IPS-18a (cell line): Measurements from ENCODE around the gene EGFL7.
A peak's percentile ranks its signal among the peaks of the same experiment; 100 is the strongest.
"Not testable (repeated sequence)": the region's sequence is repeated elsewhere in the genome, so short reads cannot be mapped to it uniquely, and the experiment has no call there.

Experiments
- H3K27ac ChIP-seq: one replicate; pipeline ENCODE4 v1.5.1; 2013; ENCODE audit warnings: low read length
- H3K27me3 ChIP-seq: one replicate; pipeline ENCODE4 v1.6.1; 2013; ENCODE audit warnings: mild to moderate bottlenecking, low read length; ENCODE audit not compliant: control insufficient read depth, insufficient read depth
- H3K36me3 ChIP-seq: one replicate; pipeline ENCODE4 v1.6.1; 2013; ENCODE audit warnings: low read depth, low read length; ENCODE audit not compliant: control insufficient read depth
- H3K4me1 ChIP-seq: one replicate; pipeline ENCODE4 v1.6.1; 2013; ENCODE audit warnings: low read depth, low read length; ENCODE audit not compliant: control insufficient read depth
- H3K4me3 ChIP-seq: one replicate; pipeline ENCODE4 v1.5.1; 2013; ENCODE audit warnings: low read length
- H3K9ac ChIP-seq: one replicate; pipeline ENCODE4 v1.6.1; 2013; ENCODE audit warnings: mild to moderate bottlenecking, low read length, moderate library complexity
- H3K9me3 ChIP-seq: one replicate; pipeline ENCODE4 v1.6.1; 2013; ENCODE audit warnings: low read depth, low read length; ENCODE audit not compliant: control insufficient read depth

The EGFL7 gene

GRCh38 chr9:136696502-136696901, 33.8 kb downstream of the EGFL7 start:
- no peaks in the 10 kb centered on the region for H3K36me3 ChIP-seq
- H3K27me3 ChIP-seq = peaks cover 13% of the 10 kb centered on the region
- no peak overlapping the region for H3K27ac ChIP-seq
- no peaks in the 10 kb centered on the region for H3K9me3 ChIP-seq
- H3K4me3 ChIP-seq = no peak overlapping the region
- H3K4me1 ChIP-seq = peaks cover 6% of the 10 kb centered on the region
- H3K9ac ChIP-seq = no peak overlapping the region

DNA sequence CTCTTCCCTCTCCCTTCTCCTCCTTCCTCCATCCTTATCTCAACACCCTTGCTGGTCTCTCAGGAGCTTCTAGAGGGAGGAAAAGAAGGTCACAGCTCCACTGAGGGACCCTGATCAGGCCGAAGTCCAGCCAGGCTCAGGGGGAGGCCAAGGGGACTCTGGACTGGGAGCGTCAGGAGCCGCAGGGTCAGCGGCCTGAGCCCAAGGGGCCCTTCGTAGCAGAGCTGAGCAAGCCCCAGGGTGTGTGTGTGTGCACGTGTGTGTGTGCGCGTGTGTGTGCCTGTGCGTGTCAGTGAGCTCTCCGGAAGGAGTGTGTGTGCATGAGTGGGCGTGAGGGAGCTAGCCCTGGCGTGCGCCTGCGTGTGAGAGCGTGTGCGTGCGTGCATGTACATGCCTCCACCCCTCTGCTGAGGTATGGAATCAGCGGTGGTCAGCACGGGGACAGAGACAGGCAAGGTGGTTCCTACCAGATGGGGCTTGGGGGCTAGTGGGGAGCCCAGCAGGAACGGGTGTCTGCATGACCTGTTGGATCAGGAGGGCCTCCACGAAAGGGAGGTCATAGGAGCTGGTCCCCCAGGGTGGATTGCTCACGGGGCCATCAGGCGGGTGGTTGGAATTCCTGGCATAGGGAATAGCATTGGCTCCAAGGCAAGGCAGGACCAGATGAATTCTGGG, 34.6 kb downstream of the EGFL7 start:
- Histone ChIP-seq H3K4me3 (no peak overlapping the region), H3K9me3 (no peaks in the 10 kb centered on the region), H3K27ac (no peak overlapping the region), H3K9ac (no peak overlapping the region), H3K36me3 (no peaks in the 10 kb centered on the region), H3K4me1 (peaks cover 7% of the 10 kb centered on the region), H3K27me3 (peaks cover 15% of the 10 kb centered on the region)

DNA sequence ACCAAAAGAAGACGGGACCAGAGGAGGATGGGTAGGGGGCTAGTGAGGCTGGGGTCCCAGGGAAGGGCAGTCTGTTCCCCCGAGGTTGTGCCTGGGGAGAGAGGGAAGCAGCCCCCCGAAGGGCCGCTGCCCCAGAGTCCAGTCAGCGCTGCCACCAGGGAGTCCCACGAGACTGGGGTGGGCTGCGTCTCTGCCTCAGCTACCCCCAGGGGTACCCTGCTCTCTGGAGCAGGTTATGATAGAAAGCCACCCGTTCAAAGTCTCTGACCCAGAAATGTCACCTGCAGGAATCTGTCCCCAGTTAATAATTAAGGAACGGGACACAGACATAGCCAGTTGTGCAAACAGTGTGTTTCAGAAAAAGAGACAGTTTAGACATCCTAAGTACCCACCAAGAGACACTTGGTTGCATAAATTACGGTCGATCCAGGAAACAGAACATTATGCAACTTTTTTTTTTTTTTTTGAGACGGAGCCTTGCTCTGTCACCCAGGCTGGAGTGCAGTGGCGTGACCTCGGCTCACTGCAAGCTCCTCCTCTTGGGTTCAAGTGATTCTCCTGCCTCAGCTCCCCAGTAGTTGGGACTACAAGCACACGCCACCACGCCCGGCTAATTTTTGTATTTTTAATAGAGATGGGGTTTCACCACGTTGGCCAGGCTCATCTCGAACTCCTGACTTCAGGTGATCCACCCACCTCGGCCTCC, 35.3 kb downstream of the EGFL7 start:
- Histone ChIP-seq H3K9ac (no peak overlapping the region), H3K9me3 (no peaks in the 10 kb centered on the region), H3K4me1 (peaks cover 7% of the 10 kb centered on the region), H3K27ac (no peak overlapping the region), H3K4me3 (no peak overlapping the region), H3K36me3 (no peaks in the 10 kb centered on the region), H3K27me3 (peaks cover 15% of the 10 kb centered on the region)

DNA sequence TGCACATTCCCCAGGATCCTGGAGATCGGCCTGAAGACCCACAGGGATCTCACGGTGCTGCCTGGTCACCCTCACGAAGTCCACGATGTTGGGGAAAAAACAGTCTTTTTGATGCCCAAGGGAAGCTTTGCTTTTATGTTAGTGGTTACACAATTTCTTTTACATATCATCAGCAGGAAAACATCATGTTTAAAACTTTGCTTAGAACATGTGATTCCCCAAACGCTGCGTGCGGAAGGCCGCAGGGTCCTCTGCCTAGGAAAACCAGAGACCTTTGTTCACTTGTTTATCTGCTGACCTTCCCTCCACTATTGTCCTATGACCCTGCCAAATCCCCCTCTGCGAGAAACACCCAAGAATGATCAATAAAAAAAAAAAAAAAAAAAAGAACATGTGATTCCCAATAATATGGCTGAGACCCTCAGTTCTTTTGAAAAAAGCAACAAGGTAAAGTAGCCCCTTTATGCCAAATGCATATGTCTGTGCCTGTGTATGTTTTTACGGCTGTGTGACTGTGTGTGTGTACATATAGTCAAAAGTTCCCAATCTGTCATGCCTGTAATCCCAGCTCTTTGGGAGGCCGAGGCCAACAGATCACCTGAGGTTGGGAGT, 36.0 kb downstream of the EGFL7 start:
- Histone ChIP-seq H3K27me3 (peaks cover 15% of the 10 kb centered on the region), H3K36me3 (no peaks in the 10 kb centered on the region), H3K27ac (no peak overlapping the region), H3K4me3 (no peak overlapping the region), H3K9ac (no peak overlapping the region), H3K9me3 (no peaks in the 10 kb centered on the region), H3K4me1 (peaks cover 7% of the 10 kb centered on the region)

DNA sequence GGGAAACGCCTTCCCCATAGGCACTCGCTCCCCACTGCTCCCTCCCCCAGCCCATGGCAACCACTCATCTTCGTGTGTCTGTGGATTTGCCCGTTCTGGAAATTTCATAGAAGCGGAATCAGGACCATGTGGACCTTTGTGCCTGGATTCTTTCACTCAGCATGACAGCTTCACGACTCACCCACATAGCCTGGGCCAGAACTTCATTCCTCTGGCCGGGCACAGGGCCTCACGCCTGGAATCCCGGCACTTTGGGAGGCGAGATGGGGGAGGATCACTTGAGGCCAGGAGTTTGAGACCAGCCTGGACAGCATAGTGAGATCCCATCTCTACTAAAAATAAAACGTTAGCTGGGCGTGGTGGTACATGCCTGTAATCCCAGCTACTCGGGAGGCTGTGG, 37.6 kb downstream of the EGFL7 start:
- Histone ChIP-seq H3K4me1 (peaks cover 7% of the 10 kb centered on the region), H3K27me3 (peaks cover 15% of the 10 kb centered on the region), H3K27ac (no peak overlapping the region), H3K9ac (no peak overlapping the region), H3K9me3 (no peaks in the 10 kb centered on the region), H3K4me3 (no peak overlapping the region), H3K36me3 (no peaks in the 10 kb centered on the region)

- H3K9me3 ChIP-seq = no peaks in the 10 kb centered on the region
- H3K4me1 ChIP-seq = peaks cover 7% of the 10 kb centered on the region
- no peak overlapping the region for H3K27ac ChIP-seq
- no peak overlapping the region for H3K9ac ChIP-seq
- H3K27me3 ChIP-seq = peaks cover 15% of the 10 kb centered on the region
- H3K36me3 ChIP-seq = no peaks in the 10 kb centered on the region
- peak overlapping the region; percentile 27 for H3K4me3 ChIP-seq
These were observed 38.4 kb downstream of the EGFL7 start for GRCh38 chr9:136700959-136701667.

GRCh38 chr9:136701668-136702053, 38.9 kb downstream of the EGFL7 start:
- no peak overlapping the region for H3K27ac ChIP-seq
- no peaks in the 10 kb centered on the region for H3K36me3 ChIP-seq
- no peak overlapping the region for H3K9ac ChIP-seq
- H3K27me3 ChIP-seq = peaks cover 15% of the 10 kb centered on the region
- H3K9me3 ChIP-seq = no peaks in the 10 kb centered on the region
- H3K4me1 ChIP-seq = peaks cover 7% of the 10 kb centered on the region
- H3K4me3 ChIP-seq = peak overlapping the region; percentile 27

- H3K4me1 ChIP-seq = peaks cover 7% of the 10 kb centered on the region
- H3K27ac ChIP-seq = no peak overlapping the region
- no peak overlapping the region for H3K9ac ChIP-seq
- H3K4me3 ChIP-seq = no peak overlapping the region
- H3K27me3 ChIP-seq = peaks cover 15% of the 10 kb centered on the region
- no peaks in the 10 kb centered on the region for H3K36me3 ChIP-seq
- H3K9me3 ChIP-seq = no peaks in the 10 kb centered on the region
These were observed 40.7 kb downstream of the EGFL7 start for GRCh38 chr9:136703276-136703860.

GRCh38 chr9:136704741-136705140, 42.0 kb downstream of the EGFL7 start:
- not testable (repeated sequence) for H3K9me3 ChIP-seq, H3K36me3 ChIP-seq, H3K27ac ChIP-seq, H3K9ac ChIP-seq, H3K4me3 ChIP-seq, H3K4me1 ChIP-seq
- peaks cover 15% of the 10 kb centered on the region for H3K27me3 ChIP-seq

- H3K27me3 ChIP-seq = peaks cover 11% of the 10 kb centered on the region
- no peaks in the 10 kb centered on the region for H3K9me3 ChIP-seq
- no peak overlapping the region for H3K4me3 ChIP-seq
- H3K27ac ChIP-seq = no peak overlapping the region
- H3K36me3 ChIP-seq = no peaks in the 10 kb centered on the region
- no peak overlapping the region for H3K9ac ChIP-seq
- H3K4me1 ChIP-seq = peaks cover 7% of the 10 kb centered on the region
These were observed 42.8 kb downstream of the EGFL7 start for GRCh38 chr9:136705564-136705963.

DNA sequence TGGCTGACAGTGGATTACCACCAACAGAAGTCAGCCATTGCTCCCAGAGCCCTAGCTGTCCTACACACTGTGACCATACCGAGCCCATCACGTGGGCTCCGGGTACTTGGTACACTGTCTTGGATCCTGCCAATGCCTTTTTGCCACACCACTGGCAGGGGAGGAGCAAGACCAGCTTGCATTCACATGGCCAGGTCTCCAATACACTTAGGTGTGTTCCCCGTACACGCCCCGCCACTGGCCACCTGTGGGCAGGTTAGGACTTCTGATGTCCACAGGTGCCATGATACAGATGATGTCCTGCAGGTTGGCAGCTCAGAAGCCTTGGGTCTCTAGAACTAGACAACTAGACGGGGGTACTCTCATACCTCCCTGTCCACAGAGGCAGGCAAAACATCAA, 44.3 kb downstream of the EGFL7 start:
- peaks cover 8% of the 10 kb centered on the region for H3K27me3 ChIP-seq
- H3K9ac ChIP-seq = no peak overlapping the region
- H3K4me3 ChIP-seq = no peak overlapping the region
- H3K4me1 ChIP-seq = no peaks in the 10 kb centered on the region
- no peaks in the 10 kb centered on the region for H3K36me3 ChIP-seq
- no peaks in the 10 kb centered on the region for H3K9me3 ChIP-seq
- H3K27ac ChIP-seq = no peak overlapping the region
